Measurements from ENCODE around the gene CA5A.

DNA sequence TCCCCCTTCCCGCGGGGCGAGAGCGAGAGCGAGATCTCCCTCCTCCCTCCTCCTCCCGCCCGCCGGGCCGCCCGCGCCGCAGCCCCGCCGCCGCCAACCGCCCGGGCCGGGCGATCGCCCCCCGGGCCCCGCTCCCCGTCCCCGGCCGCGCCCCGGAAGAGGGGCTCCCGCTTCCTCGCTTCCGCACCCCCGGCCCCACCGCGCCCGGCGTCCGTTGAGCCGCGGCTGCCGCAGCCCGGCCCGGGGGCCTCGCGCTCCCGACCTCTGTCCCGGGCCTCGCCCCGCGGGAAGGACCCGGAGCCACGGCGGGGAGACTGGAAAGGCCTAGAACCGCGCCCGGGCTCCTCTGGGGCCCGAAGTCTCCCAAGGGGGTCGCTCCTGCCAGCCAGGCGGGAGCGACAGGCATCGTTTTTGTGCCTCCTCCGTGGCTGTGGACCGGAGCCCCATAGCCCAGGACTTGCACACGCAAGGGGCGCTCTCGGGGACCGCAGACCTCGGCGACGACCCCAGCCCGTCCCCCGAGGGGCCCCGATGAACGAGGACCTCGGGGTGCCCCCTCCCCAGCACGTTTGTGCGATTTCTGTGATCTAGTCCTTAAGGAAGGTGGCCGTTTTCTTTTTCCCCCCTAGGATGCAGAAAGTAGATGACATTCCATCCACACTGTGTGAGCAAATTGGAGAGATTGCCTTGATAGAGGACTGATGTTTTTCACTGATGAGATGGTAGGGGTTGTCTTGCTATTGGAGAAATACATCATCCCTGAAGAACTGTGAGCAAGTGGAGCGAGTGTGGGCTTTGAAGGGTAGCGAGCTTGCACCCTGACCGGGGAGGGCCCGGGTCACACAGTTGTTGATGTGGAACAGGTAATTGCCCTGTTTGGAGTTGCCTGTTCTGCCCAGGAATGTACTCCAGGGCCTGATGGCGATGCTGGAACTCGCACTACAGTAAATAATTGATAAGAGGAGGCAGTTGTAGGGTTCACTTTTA, 15.5 kb upstream of the CA5A start:
- TF ChIP-seq, protein P1, sequence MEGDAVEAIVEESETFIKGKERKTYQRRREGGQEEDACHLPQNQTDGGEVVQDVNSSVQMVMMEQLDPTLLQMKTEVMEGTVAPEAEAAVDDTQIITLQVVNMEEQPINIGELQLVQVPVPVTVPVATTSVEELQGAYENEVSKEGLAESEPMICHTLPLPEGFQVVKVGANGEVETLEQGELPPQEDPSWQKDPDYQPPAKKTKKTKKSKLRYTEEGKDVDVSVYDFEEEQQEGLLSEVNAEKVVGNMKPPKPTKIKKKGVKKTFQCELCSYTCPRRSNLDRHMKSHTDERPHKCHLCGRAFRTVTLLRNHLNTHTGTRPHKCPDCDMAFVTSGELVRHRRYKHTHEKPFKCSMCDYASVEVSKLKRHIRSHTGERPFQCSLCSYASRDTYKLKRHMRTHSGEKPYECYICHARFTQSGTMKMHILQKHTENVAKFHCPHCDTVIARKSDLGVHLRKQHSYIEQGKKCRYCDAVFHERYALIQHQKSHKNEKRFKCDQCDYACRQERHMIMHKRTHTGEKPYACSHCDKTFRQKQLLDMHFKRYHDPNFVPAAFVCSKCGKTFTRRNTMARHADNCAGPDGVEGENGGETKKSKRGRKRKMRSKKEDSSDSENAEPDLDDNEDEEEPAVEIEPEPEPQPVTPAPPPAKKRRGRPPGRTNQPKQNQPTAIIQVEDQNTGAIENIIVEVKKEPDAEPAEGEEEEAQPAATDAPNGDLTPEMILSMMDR (IDR thresholded peaks at IDR 0.05), result no peak
- no peak for TF ChIP-seq POLR2A (IDR thresholded peaks at IDR 0.05)
- TF ChIP-seq POLR2AphosphoS5 (IDR thresholded peaks at IDR 0.05), result no peak
